ENCODE measurements around the gene LDLRAD4.

GRCh38 chr18:13660510-13660909, 441.9 kb downstream of the LDLRAD4 start:
- TF ChIP-seq, protein P1, sequence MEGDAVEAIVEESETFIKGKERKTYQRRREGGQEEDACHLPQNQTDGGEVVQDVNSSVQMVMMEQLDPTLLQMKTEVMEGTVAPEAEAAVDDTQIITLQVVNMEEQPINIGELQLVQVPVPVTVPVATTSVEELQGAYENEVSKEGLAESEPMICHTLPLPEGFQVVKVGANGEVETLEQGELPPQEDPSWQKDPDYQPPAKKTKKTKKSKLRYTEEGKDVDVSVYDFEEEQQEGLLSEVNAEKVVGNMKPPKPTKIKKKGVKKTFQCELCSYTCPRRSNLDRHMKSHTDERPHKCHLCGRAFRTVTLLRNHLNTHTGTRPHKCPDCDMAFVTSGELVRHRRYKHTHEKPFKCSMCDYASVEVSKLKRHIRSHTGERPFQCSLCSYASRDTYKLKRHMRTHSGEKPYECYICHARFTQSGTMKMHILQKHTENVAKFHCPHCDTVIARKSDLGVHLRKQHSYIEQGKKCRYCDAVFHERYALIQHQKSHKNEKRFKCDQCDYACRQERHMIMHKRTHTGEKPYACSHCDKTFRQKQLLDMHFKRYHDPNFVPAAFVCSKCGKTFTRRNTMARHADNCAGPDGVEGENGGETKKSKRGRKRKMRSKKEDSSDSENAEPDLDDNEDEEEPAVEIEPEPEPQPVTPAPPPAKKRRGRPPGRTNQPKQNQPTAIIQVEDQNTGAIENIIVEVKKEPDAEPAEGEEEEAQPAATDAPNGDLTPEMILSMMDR (conservative IDR thresholded peaks at IDR 0.05; ENCODE audit: low read depth in 2 of 2): no peak
- TF ChIP-seq EZH2 (IDR thresholded peaks at IDR 0.05; ENCODE audit: low read depth, unreplicated experiment): no peak
- TF ChIP-seq, protein P2, sequence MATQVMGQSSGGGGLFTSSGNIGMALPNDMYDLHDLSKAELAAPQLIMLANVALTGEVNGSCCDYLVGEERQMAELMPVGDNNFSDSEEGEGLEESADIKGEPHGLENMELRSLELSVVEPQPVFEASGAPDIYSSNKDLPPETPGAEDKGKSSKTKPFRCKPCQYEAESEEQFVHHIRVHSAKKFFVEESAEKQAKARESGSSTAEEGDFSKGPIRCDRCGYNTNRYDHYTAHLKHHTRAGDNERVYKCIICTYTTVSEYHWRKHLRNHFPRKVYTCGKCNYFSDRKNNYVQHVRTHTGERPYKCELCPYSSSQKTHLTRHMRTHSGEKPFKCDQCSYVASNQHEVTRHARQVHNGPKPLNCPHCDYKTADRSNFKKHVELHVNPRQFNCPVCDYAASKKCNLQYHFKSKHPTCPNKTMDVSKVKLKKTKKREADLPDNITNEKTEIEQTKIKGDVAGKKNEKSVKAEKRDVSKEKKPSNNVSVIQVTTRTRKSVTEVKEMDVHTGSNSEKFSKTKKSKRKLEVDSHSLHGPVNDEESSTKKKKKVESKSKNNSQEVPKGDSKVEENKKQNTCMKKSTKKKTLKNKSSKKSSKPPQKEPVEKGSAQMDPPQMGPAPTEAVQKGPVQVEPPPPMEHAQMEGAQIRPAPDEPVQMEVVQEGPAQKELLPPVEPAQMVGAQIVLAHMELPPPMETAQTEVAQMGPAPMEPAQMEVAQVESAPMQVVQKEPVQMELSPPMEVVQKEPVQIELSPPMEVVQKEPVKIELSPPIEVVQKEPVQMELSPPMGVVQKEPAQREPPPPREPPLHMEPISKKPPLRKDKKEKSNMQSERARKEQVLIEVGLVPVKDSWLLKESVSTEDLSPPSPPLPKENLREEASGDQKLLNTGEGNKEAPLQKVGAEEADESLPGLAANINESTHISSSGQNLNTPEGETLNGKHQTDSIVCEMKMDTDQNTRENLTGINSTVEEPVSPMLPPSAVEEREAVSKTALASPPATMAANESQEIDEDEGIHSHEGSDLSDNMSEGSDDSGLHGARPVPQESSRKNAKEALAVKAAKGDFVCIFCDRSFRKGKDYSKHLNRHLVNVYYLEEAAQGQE (IDR thresholded peaks at IDR 0.05; ENCODE audit: unreplicated experiment): no peak

All from GM23338 (cell line).